ENCODE results near the gene VPS13D. TPM values are rescaled to one million over a fixed set of nuclear protein-coding genes. Genes with fewer than 3 reads are reported as not detected.

Gene VPS13D
- total RNA-seq, 1 donor from 2014 or later, result 77.8 TPM

GRCh38 chr1:12186679-12186985, 43.2 kb upstream of the VPS13D start:
- no peaks in the 10 kb centered on the region for H3K9me3 Mint-ChIP-seq
- H3K27me3 Mint-ChIP-seq (ENCODE audit: low read depth), result peaks cover 9% of the 10 kb centered on the region
- DNase-seq (ENCODE audit: low spot score in 2 of 2, unreplicated experiment in 2 of 2), result no peak
- H3K27ac Mint-ChIP-seq, result no peak overlapping the region
- no peaks in the 10 kb centered on the region for H3K36me3 Mint-ChIP-seq
- no peak for TF ChIP-seq CTCF (IDR thresholded peaks at IDR 0.05; ENCODE audit: unreplicated experiment)
- H3K4me3 Mint-ChIP-seq, result no peak overlapping the region
- peaks cover 21% of the 10 kb centered on the region for H3K4me1 Mint-ChIP-seq

- H3K27ac Mint-ChIP-seq, result no peak overlapping the region
- H3K4me1 Mint-ChIP-seq, result peaks cover 21% of the 10 kb centered on the region
- H3K27me3 Mint-ChIP-seq (ENCODE audit: low read depth), result peaks cover 11% of the 10 kb centered on the region
- TF ChIP-seq CTCF (IDR thresholded peaks at IDR 0.05; ENCODE audit: unreplicated experiment), result no peak
- no peak for DNase-seq (ENCODE audit: low spot score in 2 of 2, unreplicated experiment in 2 of 2)
- H3K4me3 Mint-ChIP-seq, result no peak overlapping the region
- no peaks in the 10 kb centered on the region for H3K9me3 Mint-ChIP-seq
- no peaks in the 10 kb centered on the region for H3K36me3 Mint-ChIP-seq
Measured at GRCh38 chr1:12188115-12188514, 41.7 kb upstream of the VPS13D start.

- Mint-ChIP-seq H3K4me1 (peaks cover 19% of the 10 kb centered on the region), H3K27ac (no peak overlapping the region), H3K27me3 (ENCODE audit: low read depth) (peaks cover 11% of the 10 kb centered on the region), H3K36me3 (no peaks in the 10 kb centered on the region), H3K9me3 (no peaks in the 10 kb centered on the region), H3K4me3 (no peak overlapping the region)
- no peak for TF ChIP-seq CTCF (IDR thresholded peaks at IDR 0.05; ENCODE audit: unreplicated experiment)
- DNase-seq (ENCODE audit: low spot score in 2 of 2, unreplicated experiment in 2 of 2), result no peak
Measured at GRCh38 chr1:12188657-12189327, 41.0 kb upstream of the VPS13D start.

- Mint-ChIP-seq H3K27ac (no peak overlapping the region), H3K4me1 (peaks cover 14% of the 10 kb centered on the region), H3K27me3 (ENCODE audit: low read depth) (peaks cover 11% of the 10 kb centered on the region)
Measured at GRCh38 chr1:12189328-12189682, 40.5 kb upstream of the VPS13D start.

GRCh38 chr1:12191242-12192032, 38.4 kb upstream of the VPS13D start:
- Mint-ChIP-seq H3K4me1 (no peaks in the 10 kb centered on the region), H3K36me3 (no peaks in the 10 kb centered on the region), H3K27me3 (ENCODE audit: low read depth) (peaks cover 11% of the 10 kb centered on the region)

More at GRCh38 chr1:12189328-12189682, 40.5 kb upstream of the VPS13D start:
- Mint-ChIP-seq H3K36me3 (no peaks in the 10 kb centered on the region), H3K4me3 (no peak overlapping the region), H3K9me3 (no peaks in the 10 kb centered on the region)
- no peak for TF ChIP-seq CTCF (IDR thresholded peaks at IDR 0.05; ENCODE audit: unreplicated experiment)
- no peak for DNase-seq (ENCODE audit: low spot score in 2 of 2, unreplicated experiment in 2 of 2)

More at GRCh38 chr1:12191242-12192032, 38.4 kb upstream of the VPS13D start:
- no peak for TF ChIP-seq CTCF (IDR thresholded peaks at IDR 0.05; ENCODE audit: unreplicated experiment)
- H3K9me3 Mint-ChIP-seq, result no peaks in the 10 kb centered on the region
- no peak for DNase-seq (ENCODE audit: low spot score in 2 of 2, unreplicated experiment in 2 of 2)
- no peak overlapping the region for H3K27ac Mint-ChIP-seq
- H3K4me3 Mint-ChIP-seq, result no peak overlapping the region

All from mesothelial cell of epicardium (in vitro differentiated cells).